GM21515 (cell line): Measurements from ENCODE around the gene SKI.

Experiments used
- ATAC-seq: cut with Tn5 transposase; IDR thresholded peaks from one replicate; pipeline ENCODE4 v1.9.1; 2021; ENCODE audit not compliant: unreplicated experiment

The SKI gene

DNA sequence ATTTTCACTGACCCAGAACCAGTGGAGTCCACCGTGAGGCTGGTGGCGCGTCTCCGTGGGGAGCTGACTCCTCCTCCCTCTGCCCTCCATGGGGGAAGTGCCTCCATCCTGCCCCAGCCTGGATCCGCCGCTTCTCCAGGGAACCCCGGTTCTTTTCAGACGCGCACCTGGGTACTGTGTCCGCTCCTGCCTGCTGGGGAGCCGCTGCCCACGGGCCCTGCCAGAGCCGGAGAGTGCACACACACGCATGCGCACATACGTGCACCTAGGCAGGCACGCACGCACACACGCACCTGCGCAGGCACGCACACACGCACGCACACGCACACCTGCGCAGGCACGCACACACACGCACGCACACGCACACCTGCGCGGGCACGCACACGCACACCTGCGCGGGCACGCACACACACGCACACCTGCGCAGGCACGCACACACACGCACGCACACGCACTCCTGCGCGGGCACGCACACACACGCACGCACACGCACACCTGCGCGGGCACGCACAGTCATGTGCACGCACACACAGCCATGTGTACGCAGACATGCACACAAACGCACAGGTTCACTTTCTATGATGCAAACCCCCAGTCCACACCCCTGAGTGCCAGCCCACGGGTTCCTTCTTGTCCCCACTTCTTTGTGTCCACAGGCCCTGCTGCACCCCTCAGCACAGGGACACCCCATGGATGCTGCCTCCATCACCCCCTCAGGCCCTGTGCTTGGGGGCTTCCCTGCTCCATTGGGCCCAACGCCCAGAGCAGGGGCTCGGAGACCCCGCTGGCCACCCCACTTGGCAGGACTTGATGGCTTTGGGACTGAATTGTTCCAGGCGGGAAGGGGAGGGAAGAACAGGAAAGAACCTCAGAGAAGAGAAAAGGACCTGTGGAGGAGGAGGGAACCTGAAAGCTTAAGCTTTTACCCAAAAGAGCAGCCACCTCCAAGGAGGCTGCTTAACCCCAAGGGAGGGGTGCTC, 120.5 kb downstream of the SKI start:
- no peak for ATAC-seq

DNA sequence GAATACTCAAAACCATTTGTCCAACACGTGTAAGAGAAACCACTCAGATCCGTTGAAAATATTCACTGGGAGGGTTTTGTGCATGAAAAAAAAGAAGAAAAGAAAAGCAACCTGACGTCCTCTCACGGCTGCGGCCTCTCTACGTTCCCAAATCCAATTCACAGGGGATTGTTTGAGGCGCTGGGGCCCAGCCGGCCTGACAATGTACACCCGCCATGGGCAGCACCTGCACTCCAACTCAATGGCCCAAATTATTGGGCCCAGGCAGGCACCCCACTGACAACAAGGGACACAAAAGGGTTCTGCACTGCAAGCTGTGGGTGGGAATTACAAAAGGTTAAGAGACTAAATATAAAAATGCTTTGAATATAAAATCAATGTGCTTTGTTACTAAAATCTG, 121.7 kb downstream of the SKI start:
- ATAC-seq, result no peak

DNA sequence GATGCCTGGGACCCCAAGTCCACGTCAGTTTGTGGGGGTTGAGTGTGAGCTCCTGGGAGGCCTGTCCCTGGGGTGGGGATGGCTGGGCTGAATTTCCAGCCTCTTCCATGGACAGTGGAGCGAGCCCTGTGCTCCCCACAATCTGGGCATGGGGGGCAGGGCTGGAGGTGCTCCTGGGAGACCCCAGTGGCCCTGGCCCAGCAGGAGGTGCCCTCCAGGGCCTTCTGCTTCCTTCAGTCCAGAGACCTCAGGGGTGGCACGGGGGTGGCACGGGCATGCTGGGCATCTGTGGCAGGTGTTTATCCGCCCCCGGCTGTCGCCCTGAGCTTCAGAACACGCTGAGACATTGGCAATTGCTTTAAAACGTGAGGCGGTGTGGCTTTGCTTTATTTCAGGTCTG, 122.4 kb downstream of the SKI start:
- ATAC-seq, result no peak

- no peak for ATAC-seq
Observed at GRCh38 chr1:2350911-2351655, 123.0 kb downstream of the SKI start.

DNA sequence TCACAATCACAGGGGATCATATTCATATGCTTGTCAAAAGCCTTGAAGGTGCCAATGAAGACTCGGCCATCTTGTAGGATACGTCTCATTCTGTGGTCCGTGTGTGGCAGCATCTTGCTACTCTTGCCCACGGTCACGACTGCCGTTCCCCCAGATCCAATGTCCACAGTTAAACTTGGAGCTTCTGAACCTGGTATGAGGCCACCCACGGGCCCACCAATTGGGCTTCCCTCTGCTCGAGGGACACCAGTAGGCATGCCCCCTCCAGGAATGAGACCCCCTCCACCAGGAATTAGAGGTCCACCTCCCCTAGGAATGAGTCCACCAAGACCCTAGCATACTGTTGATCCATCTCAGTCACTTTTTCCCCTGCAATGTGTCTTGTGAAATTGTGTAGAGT, 123.6 kb downstream of the SKI start:
- no peak for ATAC-seq

GRCh38 chr1:2352341-2352896, 124.3 kb downstream of the SKI start:
- ATAC-seq, result no peak

DNA sequence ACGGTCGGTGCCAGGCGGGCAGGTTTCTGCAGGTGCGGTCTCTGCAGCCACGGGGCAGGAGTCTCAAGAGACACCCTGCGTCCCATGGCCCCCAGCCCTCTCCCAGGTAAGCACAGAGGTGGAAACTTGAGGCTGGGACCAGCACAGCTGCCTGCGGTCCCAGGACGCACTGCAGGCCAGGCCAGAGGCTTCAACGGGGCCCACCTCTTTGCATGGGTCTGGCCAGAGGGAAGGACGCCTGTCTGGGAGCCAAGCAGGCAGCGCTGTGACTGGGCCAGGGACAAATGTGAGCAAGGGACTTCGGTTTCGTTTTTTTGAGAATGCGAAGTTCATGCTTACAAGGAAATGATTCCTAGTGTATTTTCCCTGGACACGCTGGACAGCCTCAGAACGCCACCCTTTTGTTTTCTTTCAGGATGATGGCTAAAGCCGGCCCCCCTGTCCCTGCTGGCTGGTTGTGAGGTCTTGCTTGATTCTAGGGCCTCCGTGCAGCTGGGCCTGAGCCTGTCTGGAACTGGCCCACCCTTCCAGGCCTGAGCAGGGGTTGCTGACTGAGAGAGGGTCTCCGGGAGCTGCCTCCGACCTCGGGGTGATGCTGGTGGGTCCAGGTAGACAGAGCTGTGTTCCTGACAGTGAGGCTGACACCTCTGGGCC, 124.9 kb downstream of the SKI start:
- ATAC-seq, result no peak

GRCh38 chr1:2353551-2354438, 125.7 kb downstream of the SKI start:
- ATAC-seq, result no peak

DNA sequence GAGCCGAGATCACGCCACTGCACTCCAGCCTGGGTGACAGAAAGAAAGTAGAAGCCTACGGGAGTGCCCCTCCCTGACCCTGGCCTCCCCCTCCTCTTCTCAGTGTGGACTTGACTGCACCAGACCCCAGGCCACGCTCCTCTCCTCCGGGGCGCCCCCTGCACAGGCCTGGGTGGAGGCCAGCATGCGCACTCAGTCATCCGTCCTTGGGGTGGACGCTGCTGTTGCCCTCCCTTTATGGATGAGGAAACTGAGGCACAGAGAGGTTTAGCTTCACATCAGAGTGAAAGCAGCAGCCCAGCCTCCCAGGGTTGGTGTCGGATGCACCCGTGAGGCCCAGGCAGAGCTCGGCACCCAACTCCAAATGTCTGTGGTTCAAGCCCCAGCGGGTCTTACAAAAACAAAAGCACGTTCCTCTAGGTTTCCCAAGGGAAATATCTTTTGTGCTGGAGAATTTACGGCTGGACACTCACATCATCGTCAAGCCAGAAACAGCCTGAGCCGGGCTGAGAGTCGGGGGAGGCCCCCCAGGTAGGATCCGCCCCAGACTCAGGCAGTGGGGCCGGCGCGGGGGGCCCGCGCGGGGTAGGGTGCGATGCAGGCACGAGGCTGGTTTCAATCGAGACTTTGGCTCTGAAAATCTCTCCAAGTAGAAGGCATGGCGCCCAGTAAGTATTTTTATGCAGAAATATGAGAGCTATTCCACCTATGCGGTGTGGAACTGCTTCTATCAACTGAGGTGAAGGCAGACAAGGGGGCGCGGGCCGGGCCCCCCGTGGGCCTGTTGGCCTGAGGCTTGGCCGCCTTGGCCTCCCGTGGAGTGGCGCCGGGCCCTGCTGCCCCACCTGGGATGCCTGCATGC, 126.6 kb downstream of the SKI start:
- ATAC-seq, result no peak

GRCh38 chr1:2355373-2356261, 127.5 kb downstream of the SKI start:
- ATAC-seq, result no peak

- no peak for ATAC-seq
Observed at GRCh38 chr1:2356401-2356800, 128.3 kb downstream of the SKI start.

DNA sequence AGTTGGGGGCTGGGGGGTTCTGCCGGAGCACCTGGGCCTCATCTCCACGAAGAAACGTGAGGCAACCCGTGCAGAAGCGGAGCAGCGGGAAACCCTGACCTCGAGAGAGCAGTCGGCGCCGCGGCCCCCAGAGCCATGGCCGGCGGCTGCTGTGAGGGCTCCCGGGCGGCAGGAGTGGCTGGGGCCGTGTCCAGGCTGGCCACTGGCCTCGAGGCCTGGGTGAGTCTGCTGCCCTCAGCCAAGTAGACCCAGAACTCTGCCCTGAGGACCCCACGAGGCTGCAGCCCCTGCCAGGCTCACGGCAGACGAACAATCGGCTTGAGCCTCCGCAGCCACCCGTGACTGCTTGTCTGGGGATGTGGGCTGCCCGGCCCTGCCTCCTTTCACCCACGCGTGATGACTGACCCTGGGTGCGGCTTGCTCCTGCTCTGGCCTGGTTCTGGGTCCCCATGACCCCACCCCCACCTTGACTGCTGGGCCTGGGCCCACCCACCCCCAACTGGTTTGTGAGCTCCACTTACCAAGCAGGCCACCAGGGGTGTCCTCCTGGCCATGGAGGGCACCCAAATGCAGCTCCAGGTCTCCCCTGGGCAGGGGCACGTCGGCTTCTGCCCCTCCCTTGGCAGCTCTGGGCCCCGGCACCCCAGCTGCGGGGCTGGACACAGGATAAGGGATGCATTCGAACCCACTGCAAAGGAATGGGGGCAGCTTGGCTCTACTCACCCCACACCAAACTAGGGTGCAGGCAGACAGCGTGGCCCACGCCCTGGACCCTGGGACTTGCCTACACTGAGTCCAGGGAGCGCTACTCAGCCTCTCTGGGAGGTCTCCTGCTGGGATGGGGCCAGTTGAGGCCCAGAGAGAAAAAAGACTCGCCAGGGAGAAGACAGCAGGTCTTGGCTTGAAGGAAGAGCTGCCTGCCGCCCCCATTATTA, 129.1 kb downstream of the SKI start:
- ATAC-seq, result no peak

DNA sequence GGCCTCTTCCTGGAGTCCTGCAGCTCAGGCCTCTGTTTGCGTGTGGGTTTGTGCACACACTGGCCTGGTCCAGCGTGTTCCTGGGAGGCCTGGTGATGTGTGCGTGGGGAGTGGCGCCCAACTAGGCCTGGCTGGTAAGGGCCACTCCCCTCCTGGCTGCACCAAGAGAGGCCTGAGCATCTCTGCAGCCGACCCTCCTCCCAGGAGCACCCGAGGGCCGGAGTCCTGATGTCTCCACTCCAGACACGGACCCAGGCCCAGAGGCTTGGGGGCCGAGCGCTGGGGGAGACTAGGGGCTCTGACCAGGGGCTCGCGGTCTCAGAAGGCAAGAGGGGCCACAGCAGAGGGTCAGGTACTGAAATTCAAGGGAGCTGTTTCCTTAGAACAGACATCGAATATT, 130.0 kb downstream of the SKI start:
- no peak for ATAC-seq

DNA sequence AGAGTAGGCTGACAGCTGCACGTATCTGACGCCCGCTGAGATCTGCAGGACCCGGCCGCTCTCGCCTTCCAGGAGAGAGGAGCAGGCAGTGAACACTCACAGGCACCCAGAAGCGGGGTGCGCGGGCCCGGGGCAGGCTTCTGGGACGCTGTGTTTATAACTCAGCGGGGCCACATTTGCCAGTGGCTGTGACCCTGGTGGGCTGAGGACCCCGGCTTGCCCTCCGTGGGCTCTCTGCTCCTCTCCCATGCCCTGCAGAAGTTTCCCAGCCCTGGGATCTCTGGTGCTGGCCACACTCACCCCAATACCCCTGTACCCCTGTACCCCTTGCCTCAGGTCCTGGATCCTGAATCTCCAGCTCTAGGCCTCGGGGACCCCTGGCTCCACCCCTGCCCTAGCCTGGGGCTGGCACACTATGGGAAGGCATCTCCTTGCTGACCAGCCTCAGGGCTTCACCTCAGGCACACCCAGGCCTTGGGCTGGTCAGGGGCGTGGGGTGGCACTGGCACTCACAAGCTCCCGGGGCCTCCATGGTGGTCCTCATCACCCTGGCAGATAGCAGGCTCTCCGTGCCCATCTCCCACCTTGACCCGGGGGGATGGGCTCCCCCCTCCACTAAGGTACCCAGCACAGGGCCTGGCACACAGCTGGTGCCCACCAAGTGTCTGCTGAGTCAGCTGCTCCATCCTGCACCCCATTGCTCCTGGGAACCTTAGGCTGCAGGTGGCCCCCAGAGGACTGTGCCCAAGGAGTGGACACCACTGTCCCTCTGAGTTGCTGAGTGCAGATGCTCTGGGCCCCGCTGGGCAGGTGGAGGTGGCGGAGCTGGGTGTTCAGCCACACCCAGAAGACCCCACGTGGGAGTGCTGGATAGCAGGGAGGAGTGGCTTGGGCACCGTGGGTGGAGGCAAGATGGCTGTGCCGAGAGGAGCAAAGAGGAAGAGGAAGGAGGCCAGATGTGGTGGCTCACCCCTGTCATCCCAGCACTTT, 130.8 kb downstream of the SKI start:
- no peak for ATAC-seq
